GM19324 (cell line): Measurements from ENCODE around the gene SRI.
"Not testable (repeated sequence)": the region's sequence is repeated elsewhere in the genome, so short reads cannot be mapped to it uniquely, and the experiment has no call there.

ENCODE experiments used
- ATAC-seq: cut with Tn5 transposase; IDR thresholded peaks from one replicate; pipeline ENCODE4 v1.9.1; 2021; ENCODE audit warnings: mild to moderate bottlenecking, moderate library complexity; ENCODE audit not compliant: unreplicated experiment, low FRiP score

The SRI gene

DNA sequence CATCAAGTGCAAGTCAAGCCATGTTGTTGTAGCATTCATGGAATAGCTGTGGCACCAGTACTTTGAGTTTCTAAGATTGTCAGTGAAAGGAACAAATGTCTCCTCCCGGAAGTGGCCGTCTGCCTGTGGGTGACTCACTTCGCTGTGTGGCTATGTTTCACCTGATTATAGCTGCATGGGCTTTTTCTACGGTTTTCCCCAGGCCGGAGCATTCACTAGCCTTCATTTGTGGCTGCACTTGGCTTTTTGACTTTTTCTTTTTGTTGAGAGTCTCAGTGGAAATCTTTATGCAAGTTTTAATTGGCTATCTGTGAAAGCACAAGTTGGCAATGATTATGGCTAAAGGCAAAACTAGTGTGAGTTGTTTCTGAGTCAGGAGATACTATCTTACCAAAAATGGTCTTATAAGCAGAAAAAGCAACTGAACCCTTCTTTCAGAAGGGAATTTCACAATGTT lies 35.0 kb downstream of the SRI start:
- peak; percentile 74 for ATAC-seq

DNA sequence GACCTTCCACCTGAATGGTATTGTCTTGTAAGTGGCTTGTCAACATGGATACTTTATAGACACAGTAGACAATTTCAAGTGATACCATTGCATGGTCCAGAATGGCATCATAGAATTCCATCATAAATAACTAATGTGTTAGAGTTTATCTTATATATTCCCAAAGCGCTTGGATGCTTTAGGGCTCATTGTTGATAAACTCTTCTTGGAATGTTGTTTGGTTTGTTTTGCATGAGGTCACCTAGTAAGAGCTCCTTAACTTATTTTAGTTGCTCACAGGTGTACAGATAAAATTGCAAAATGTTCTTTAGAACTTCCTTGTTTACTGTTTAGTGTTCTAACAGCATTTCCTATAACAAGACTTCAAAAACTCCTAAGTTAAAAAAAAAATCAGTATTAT lies 36.8 kb downstream of the SRI start:
- no peak for ATAC-seq

DNA sequence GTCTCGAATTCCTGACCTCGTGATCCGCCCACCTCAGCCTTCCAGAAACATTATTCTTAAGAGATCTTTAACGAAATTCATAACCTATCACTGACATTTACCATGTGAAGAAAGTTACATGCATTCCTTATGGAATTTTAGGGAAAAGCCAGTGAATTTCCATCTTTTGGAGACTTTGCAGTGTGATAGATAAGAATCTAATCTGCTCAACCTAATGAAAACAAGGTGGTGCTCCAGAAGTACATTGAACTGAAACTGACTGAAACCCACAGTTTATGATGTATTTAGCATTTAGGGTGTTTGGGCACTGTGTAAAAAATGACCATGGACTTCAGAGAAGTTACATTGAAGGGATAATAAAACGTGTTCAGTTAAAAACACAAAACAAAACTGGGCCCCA lies 43.6 kb downstream of the SRI start:
- ATAC-seq, result no peak

DNA sequence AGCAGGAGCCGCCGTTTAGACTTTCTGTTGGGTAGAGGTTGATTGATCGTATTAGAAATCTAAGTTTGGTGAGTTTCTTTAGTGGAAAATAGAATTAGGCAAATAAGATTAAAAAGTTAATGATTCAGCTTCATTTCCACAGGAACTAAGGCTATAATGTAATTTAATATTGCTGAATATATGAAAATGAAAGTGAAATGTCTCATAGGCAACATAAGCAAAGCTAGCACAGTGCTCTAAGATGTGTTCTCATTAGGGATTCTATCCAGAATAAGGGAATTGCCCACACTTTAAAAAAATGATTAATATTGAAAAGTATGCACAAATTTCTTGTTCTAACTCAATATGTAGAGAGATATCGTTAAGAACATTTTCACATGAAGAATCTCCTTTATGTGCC lies 47.0 kb downstream of the SRI start:
- no peak for ATAC-seq

DNA sequence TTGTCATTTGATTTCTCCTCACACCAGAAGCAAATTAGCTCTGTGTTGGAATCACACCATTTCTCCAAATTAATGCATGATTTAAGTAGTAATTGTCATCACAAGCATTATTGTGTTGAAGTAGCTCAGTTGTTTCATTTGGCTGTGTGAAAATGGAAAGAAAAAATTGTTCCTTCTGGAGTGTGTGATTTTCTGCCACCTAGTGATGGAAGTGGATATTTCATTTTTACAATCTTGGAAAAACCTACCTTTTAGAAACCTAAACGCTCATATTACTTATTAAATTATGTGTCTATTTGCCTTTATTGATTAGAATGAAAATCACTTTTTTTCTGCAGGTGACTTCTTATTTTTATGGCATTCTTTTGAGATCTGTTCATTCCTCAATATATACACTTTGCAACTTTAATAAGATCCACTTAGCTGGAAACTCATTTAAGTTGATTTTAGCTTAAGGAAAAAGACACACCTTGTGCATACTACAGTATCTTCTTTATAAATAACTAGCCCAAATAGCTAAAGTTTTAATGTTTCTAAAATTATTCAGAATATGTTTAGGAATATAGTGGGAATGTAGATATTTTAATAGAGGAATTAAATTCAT lies 50.0 kb downstream of the SRI start:
- ATAC-seq, result no peak

DNA sequence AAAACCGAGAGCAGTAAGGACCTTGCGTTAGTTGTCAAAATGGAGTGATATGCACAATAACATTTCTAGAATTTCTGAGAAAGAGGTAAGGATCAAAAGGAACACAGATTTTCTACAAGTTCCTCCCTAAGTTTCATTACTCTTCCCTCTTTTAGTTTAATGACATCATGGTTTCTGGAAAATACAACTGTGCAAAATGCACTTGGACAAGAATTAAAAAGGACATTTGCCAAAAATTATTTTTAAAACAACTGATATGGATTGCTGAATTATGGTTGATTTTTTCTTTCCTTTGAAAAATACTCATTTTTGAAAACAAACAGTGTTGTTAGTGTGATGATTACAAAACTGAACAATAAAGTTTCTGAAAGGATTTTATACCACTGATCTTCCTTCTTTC lies 52.1 kb downstream of the SRI start:
- ATAC-seq, result no peak

DNA sequence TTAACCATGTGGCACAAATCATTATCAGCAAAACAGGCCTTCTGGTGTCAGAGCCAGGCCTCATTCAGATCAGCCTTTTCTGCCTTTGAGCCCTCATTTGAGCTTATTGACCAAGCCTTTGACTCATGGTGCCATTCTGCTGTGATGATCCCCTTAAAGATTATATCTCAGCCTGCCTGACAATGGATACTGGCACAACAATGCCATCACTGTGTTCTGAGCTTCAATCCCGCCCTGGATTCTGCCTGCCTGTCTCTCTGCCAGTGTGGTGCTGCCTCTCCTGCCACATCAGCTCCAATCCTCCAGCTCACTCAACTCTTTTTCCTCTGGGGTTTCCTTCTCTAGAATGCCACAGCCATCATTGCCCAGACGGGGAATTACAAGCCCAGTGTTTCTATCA lies 52.6 kb downstream of the SRI start:
- ATAC-seq, result no peak

DNA sequence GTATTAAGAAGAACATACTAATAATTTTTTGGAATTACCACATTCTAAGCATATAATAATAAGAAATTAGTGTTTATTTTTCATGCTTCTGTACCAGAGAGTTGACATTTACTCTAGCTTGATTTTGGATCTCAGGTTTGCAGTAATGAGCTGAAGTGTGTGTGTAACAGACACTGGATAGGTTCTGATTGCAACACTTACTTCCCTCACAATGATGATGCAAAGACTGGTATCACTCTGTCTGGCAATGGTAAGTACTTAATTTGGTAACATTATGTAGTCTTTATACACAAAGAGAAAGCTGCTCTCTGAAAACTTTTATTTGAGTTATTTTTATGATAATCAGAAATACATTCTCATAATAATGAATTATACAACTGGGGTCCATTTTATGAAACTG lies 54.1 kb downstream of the SRI start:
- no peak for ATAC-seq

DNA sequence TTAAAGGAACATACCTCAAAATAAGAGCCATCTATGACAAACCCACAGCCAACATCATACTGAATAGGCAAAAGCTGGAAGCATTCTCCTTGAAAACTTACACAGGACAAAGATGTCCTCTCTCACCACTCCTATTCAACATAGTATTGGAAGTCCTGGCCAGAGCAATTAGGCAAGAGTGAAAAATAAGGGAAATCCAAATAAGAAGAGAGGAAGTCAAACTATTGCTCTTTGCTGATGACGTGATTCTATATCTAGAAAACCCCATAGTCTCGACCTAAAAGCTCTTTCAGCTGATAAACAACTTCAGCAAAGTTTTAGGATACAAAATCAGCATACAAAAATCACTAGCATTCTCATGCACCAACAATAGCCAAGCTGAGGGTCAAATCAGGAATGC lies 60.1 kb downstream of the SRI start:
- not testable (repeated sequence) for ATAC-seq

DNA sequence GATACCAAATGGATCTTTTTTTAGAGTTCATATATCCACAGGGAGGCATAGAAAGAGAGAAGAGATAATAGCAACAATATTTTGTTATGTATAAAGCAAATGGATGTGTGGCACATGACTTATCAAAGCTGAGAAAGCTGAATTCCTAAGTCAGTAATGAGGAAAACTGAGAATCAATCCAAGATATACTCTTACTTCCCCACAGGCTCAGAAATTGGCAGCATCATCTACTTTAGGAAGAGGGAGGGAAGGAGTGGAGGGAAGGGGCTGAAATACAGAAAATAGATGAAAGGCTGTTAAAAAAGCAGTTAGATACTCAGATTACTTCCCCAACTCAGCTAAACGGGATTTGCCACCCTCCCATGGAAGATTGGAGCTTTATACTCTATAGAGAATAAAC lies 63.5 kb downstream of the SRI start:
- ATAC-seq, result no peak

DNA sequence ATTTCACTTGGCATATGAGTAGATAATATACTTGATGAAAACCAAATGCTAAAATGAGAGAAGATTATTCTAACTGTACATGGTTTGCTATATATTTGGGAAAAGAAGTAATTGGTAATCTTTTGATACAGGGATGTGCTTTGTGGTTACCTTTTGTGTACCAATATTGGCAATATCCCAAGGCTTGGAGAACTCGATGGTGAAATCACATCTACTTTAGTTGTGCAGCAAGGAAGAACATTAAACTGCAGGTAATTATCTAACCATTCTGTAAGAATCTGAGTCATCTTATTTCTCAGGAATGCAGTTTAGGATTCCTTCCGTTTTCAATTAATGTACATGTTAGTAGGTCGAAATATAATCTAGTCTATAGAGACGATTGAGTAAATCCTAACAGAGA lies 64.1 kb downstream of the SRI start:
- ATAC-seq, result no peak
